ENCODE data around the gene COL5A1. TPM values are rescaled to one million over a fixed set of nuclear protein-coding genes. Genes with fewer than 3 reads are reported as not detected.

The COL5A1 gene
- total and polyA plus RNA-seq, 2 experiments from 2014 or later, result 2.5 to 13.1 TPM

GRCh38 chr9:134704498-134704897, 62.9 kb downstream of the COL5A1 start:
- H3K79me2 ChIP-seq (replicated peaks; ENCODE audit: insufficient read depth), result no peaks in the 10 kb centered on the region
- no peak overlapping the region for H3K4me2 ChIP-seq
- no peaks in the 10 kb centered on the region for H3K9me2 ChIP-seq (ENCODE audit: insufficient read depth)
- Mint-ChIP-seq H3K4me3 (no peak overlapping the region), H3K27ac (no peak overlapping the region), H3K27me3 (ENCODE audit: insufficient read depth, low read depth, poor library complexity) (peaks cover 5% of the 10 kb centered on the region), H3K4me1 (no peaks in the 10 kb centered on the region), H3K36me3 (ENCODE audit: low read depth) (peaks cover 3% of the 10 kb centered on the region; the same call in 2 of the 3 replicates), H3K9me3 (no peaks in the 10 kb centered on the region)
- DNase-seq (ENCODE audit: low spot score), result no peak
- no peaks in the 10 kb centered on the region for H4K20me1 ChIP-seq (replicated peaks; ENCODE audit: insufficient read depth)
- H3F3A ChIP-seq (replicated peaks; ENCODE audit: low read depth), result no peaks in the 10 kb centered on the region
- no peaks in the 10 kb centered on the region for H3K4me1 ChIP-seq (ENCODE audit: insufficient read depth)
- TF ChIP-seq EZH2 (IDR thresholded peaks at IDR 0.05; ENCODE audit: low read depth, unreplicated experiment), result no peak
- TF ChIP-seq CREB1 (CRISPR knock-in tag; IDR thresholded peaks at IDR 0.05; ENCODE audit: low read depth), result no peak
- no peak for TF ChIP-seq JUNB (IDR thresholded peaks at IDR 0.05; ENCODE audit: unreplicated experiment)
- no peak for TF ChIP-seq ZNF331 (CRISPR knock-in tag; IDR thresholded peaks at IDR 0.05; ENCODE audit: low read depth)
- TF ChIP-seq POLR2AphosphoS5 (IDR thresholded peaks at IDR 0.05; ENCODE audit: low read depth), result no peak
- TF ChIP-seq ETS1 (IDR thresholded peaks at IDR 0.05), result no peak
- TF ChIP-seq EZH2phosphoT487 (IDR thresholded peaks at IDR 0.05; ENCODE audit: unreplicated experiment), result no peak
- TF ChIP-seq ZNF462 (CRISPR knock-in tag; IDR thresholded peaks at IDR 0.05), result no peak
- TF ChIP-seq CTCF (conservative IDR thresholded peaks at IDR 0.05; ENCODE audit: low read depth in 2 of 2), result no peak
- H3K27me3 ChIP-seq (ENCODE audit: insufficient read depth), result no peaks in the 10 kb centered on the region
- H3K27ac ChIP-seq (ENCODE audit: low read depth), result no peak overlapping the region
- no peak overlapping the region for H3K4me3 ChIP-seq
- ATAC-seq, result no peak
- H2AFZ ChIP-seq, result no peak overlapping the region
- H3K36me3 ChIP-seq (ENCODE audit: insufficient read depth), result no peaks in the 10 kb centered on the region

Data from GM23338 (cell line).